ENCODE data around the gene GRK5.

The GRK5 gene

GRCh38 chr10:119207366-119207666, at the start of gene GRK5:
Gene GRK5, plus strand, starts transcription at chr10:119207571. Its CDS starts 347 bp downstream, at chr10:119207918.
- TF ChIP-seq MAX (IDR thresholded peaks at IDR 0.05; ENCODE audit: low read depth, low read length) (no peak), MYC (IDR thresholded peaks at IDR 0.05; ENCODE audit: low read depth, low read length) (peak; percentile 54; the same call in 1 of the 2 replicates), POLR2A (IDR thresholded peaks at IDR 0.05; ENCODE audit: extremely low read depth, insufficient read length) (peak; percentile 68), CTCF (IDR thresholded peaks at IDR 0.05; ENCODE audit: low read depth, low read length) (no peak)
- peak within 1 kb of the TSS; percentile 65 for H3K4me3 ChIP-seq (ENCODE audit: low read depth, low read length)
- DNase-seq (ENCODE audit: low read depth), result peak; percentile 98

- H3K4me3 ChIP-seq (ENCODE audit: low read depth, low read length), result no peak overlapping the region
- no peak for TF ChIP-seq MYC (IDR thresholded peaks at IDR 0.05; ENCODE audit: low read depth, low read length)
- no peak for DNase-seq (ENCODE audit: low read depth)
These were observed 48.0 kb upstream of the GRK5 start for GRCh38 chr10:119159332-119159731.

- H3K4me3 ChIP-seq (ENCODE audit: low read depth, low read length), result no peak overlapping the region
- DNase-seq (ENCODE audit: low read depth), result no peak
- TF ChIP-seq MYC (IDR thresholded peaks at IDR 0.05; ENCODE audit: low read depth, low read length) (no peak), CTCF (IDR thresholded peaks at IDR 0.05; ENCODE audit: low read depth, low read length) (no peak)
These were observed 45.5 kb upstream of the GRK5 start for GRCh38 chr10:119161680-119162451.

GRCh38 chr10:119162452-119163092, 44.8 kb upstream of the GRK5 start:
- DNase-seq (ENCODE audit: low read depth), result no peak
- no peak for TF ChIP-seq CTCF (IDR thresholded peaks at IDR 0.05; ENCODE audit: low read depth, low read length)
- no peak overlapping the region for H3K4me3 ChIP-seq (ENCODE audit: low read depth, low read length)

GRCh38 chr10:119165171-119166117, 41.9 kb upstream of the GRK5 start, which contains the start of gene SFXN4:
Gene SFXN4, minus strand, starts transcription at chr10:119165714. Its CDS starts 67 bp downstream, at chr10:119165647.
- TF ChIP-seq POLR2A (IDR thresholded peaks at IDR 0.05; ENCODE audit: extremely low read depth, insufficient read length) (peak; percentile 82), MYC (IDR thresholded peaks at IDR 0.05; ENCODE audit: low read depth, low read length) (peak; percentile 95), MAX (IDR thresholded peaks at IDR 0.05; ENCODE audit: low read depth, low read length) (peak; percentile 95), CTCF (IDR thresholded peaks at IDR 0.05; ENCODE audit: low read depth, low read length) (no peak)
- H3K4me3 ChIP-seq (ENCODE audit: low read depth, low read length), result peak within 1 kb of the TSS; percentile 88
- peak; percentile 87 for DNase-seq (ENCODE audit: low read depth)

- peak overlapping the region; percentile 64 for H3K4me3 ChIP-seq (ENCODE audit: low read depth, low read length)
These were observed 41.3 kb upstream of the GRK5 start for GRCh38 chr10:119166118-119166500.

More at GRCh38 chr10:119166118-119166500, 41.3 kb upstream of the GRK5 start:
- no peak for TF ChIP-seq CTCF (IDR thresholded peaks at IDR 0.05; ENCODE audit: low read depth, low read length)
- TF ChIP-seq MYC (IDR thresholded peaks at IDR 0.05; ENCODE audit: low read depth, low read length), result no peak
- TF ChIP-seq MAX (IDR thresholded peaks at IDR 0.05; ENCODE audit: low read depth, low read length), result no peak
- no peak for TF ChIP-seq POLR2A (IDR thresholded peaks at IDR 0.05; ENCODE audit: extremely low read depth, insufficient read length)
- DNase-seq (ENCODE audit: low read depth), result no peak
